Fibroblast of peridontal ligament (primary cell): ENCODE results near the gene GSTT2.

ENCODE experiments used
- DNase-seq: peaks from one replicate; pipeline ENCODE4 v3.0.0-alpha.2; 2010; ENCODE audit errors: extremely low read depth

The GSTT2 gene

GRCh38 chr22:24008381-24009226, 28.7 kb downstream of the GSTT2 start:
- DNase-seq = no peak

GRCh38 chr22:24009227-24010017, 29.5 kb downstream of the GSTT2 start:
- no peak for DNase-seq

GRCh38 chr22:24010018-24010391, 30.1 kb downstream of the GSTT2 start:
- DNase-seq = no peak

- DNase-seq = peak; percentile 4
These were observed 31.8 kb downstream of the GSTT2 start for GRCh38 chr22:24011735-24012068.

- DNase-seq = no peak
These were observed 36.2 kb downstream of the GSTT2 start for GRCh38 chr22:24016156-24016555.

- no peak for DNase-seq
These were observed 41.4 kb downstream of the GSTT2 start for GRCh38 chr22:24021304-24021703.

GRCh38 chr22:24023204-24023789, 43.4 kb downstream of the GSTT2 start:
- DNase-seq = no peak

- no peak for DNase-seq
These were observed 44.4 kb downstream of the GSTT2 start for GRCh38 chr22:24024354-24024753.

- DNase-seq = no peak
These were observed 45.5 kb downstream of the GSTT2 start for GRCh38 chr22:24025475-24025874.

GRCh38 chr22:24026056-24026455, 46.1 kb downstream of the GSTT2 start:
- no peak for DNase-seq

- DNase-seq = no peak
These were observed 46.8 kb downstream of the GSTT2 start for GRCh38 chr22:24026733-24027132.

GRCh38 chr22:24027389-24027975, 47.5 kb downstream of the GSTT2 start:
- no peak for DNase-seq

GRCh38 chr22:24027991-24028390, 48.1 kb downstream of the GSTT2 start:
- DNase-seq = no peak

- no peak for DNase-seq
These were observed 48.6 kb downstream of the GSTT2 start for GRCh38 chr22:24028533-24028932.

- no peak for DNase-seq
These were observed 49.4 kb downstream of the GSTT2 start for GRCh38 chr22:24029304-24029703.

GRCh38 chr22:24030186-24030702, 50.3 kb downstream of the GSTT2 start:
- no peak for DNase-seq
